ENCODE measurements around the gene EMP1. TPM values are rescaled to one million over a fixed set of nuclear protein-coding genes. Genes with fewer than 3 reads are reported as not detected.

EMP1 gene
- total and polyA plus RNA-seq, 2 donors (not counting 3 experiments of a cell fraction or from before 2014, with no cell fraction given), result 265 to 528 TPM

- Histone ChIP-seq H3K27me3 (ENCODE audit: control insufficient read depth in 2 of 2, insufficient read depth in 2 of 2, low read length in 2 of 2) (no peaks in the 10 kb centered on the region), H3K79me2 (ENCODE audit: control insufficient read depth, insufficient read depth, low read length) (peaks cover 73% of the 10 kb centered on the region), H4K20me1 (replicated peaks; ENCODE audit: control insufficient read depth, extremely low read depth, insufficient read depth, low read length) (no peaks in the 10 kb centered on the region), H3K36me3 (ENCODE audit: control insufficient read depth in 2 of 2, extremely low read depth in 1 of 2, insufficient read depth in 2 of 2, low read length in 2 of 2) (peaks cover 3% of the 10 kb centered on the region in 2 experiments), H3K4me3 (replicated peaks in 1 of 3; ENCODE audit: insufficient read depth in 1 of 3, low read depth in 1 of 3, low read length in 3 of 3) (peak overlapping the region; percentile 85 to 99 (median 95)), H3K4me1 (ENCODE audit: control insufficient read depth, extremely low read depth, insufficient read depth, low read length) (peaks cover 60% of the 10 kb centered on the region), H3K27ac (ENCODE audit: insufficient read depth, low read depth, low read length) (peak overlapping the region; percentile 96), H2AFZ (ENCODE audit: low read depth, low read length) (no peak overlapping the region), H3K9ac (replicated peaks; ENCODE audit: extremely low read depth, insufficient read depth, low read length) (peak overlapping the region; percentile 100), H3K4me2 (ENCODE audit: insufficient read depth, low read length) (peak overlapping the region; percentile 98), H3K9me1 (replicated peaks; ENCODE audit: control insufficient read depth, extremely low read depth, insufficient read depth, low read length) (no peaks in the 10 kb centered on the region), H3K9me3 (replicated peaks; ENCODE audit: control insufficient read depth, insufficient read depth, low read length) (no peaks in the 10 kb centered on the region)
- CTCF ChIA-PET, result interaction anchor here (1.0 to 1.8 kb wide), 5 partner anchors 7 to 282 kb away, joined by 3 to 12 read pairs (median 6); no protein-coding TSS in a partner anchor
- no TSS peak for BruUV-seq (replicated peaks)
- FAIRE-seq, result peak; percentile 88
- dilution Hi-C loops (cut with MboI; ENCODE audit: extremely low pct_ligation_motif_present, low sequenced_read_pairs) (no loop called here), intact Hi-C loops (cut with micrococcal nuclease) (no loop called here)
- POLR2A ChIA-PET, result interaction anchor here (0.6 kb wide), 1 partner anchor 483 kb away, joined by 3 read pairs; no protein-coding TSS in a partner anchor
- peak; percentile 70 for DNase-seq (ENCODE audit: low read depth, low spot score)
- TF ChIP-seq FOS (IDR thresholded peaks at IDR 0.05; ENCODE audit: borderline replicate concordance, insufficient read depth, low read length), result no peak
- TF ChIP-seq POLR2A (IDR thresholded peaks at IDR 0.05; ENCODE audit: low read depth, low read length), result peak; percentile 37
These were observed 2.4 kb downstream of the EMP1 start for GRCh38 chr12:13198876-13199275.

DNA sequence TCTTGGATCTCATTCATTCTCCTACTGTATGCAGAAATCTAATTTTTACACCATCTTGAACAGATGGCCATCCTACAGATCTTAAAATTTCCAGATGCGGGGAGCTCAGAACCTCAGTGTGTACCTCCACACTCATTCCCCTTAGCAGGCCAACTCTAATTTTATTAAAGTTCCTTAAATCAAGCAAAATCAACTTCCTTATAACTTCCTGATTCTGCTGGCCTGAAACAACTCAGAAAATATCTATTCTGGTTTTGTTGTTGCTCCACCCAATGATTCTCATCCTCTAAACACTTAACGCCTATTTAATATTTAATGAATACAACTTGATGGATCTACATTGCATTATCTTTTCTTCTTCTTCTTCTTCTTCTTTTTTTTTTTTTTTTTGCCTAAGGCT, 3.1 kb downstream of the EMP1 start:
- dilution Hi-C loops (cut with MboI; ENCODE audit: extremely low pct_ligation_motif_present, low sequenced_read_pairs) (no loop called here), intact Hi-C loops (cut with micrococcal nuclease) (no loop called here)
- peak overlapping the region; percentile 96 for H3K27ac ChIP-seq (ENCODE audit: insufficient read depth, low read depth, low read length)
- H4K20me1 ChIP-seq (replicated peaks; ENCODE audit: control insufficient read depth, extremely low read depth, insufficient read depth, low read length), result no peaks in the 10 kb centered on the region
- peaks cover 80% of the 10 kb centered on the region for H3K79me2 ChIP-seq (ENCODE audit: control insufficient read depth, insufficient read depth, low read length)
- no peak for FAIRE-seq
- no peak for DNase-seq (ENCODE audit: low read depth, low spot score)
- H3K4me2 ChIP-seq (ENCODE audit: insufficient read depth, low read length), result peak overlapping the region; percentile 98
- no peaks in the 10 kb centered on the region for H3K9me3 ChIP-seq (replicated peaks; ENCODE audit: control insufficient read depth, insufficient read depth, low read length)
- no TSS peak for BruUV-seq (replicated peaks)
- peak overlapping the region; percentile 100 for H3K9ac ChIP-seq (replicated peaks; ENCODE audit: extremely low read depth, insufficient read depth, low read length)
- ChIA-PET CTCF (interaction anchor here (1.0 kb wide), 2 partner anchors 13 to 166 kb away, joined by 3 to 4 read pairs; no protein-coding TSS in a partner anchor), POLR2A (interaction anchor here (1.6 kb wide), 1 partner anchor 11 kb away, joined by 3 read pairs; no protein-coding TSS in a partner anchor)
- no peak overlapping the region for H2AFZ ChIP-seq (ENCODE audit: low read depth, low read length)
- H3K27me3 ChIP-seq (ENCODE audit: control insufficient read depth in 2 of 2, insufficient read depth in 2 of 2, low read length in 2 of 2), result no peaks in the 10 kb centered on the region
- TF ChIP-seq JUN (IDR thresholded peaks at IDR 0.05; ENCODE audit: borderline replicate concordance, insufficient read depth, insufficient read length, low read depth), result no peak
- TF ChIP-seq POLR2AphosphoS5 (IDR thresholded peaks at IDR 0.05; ENCODE audit: insufficient read depth, low read depth, low read length), result no peak
- TF ChIP-seq POLR2A (IDR thresholded peaks at IDR 0.05; ENCODE audit: low read depth, low read length), result no peak
- no peak for TF ChIP-seq CTCF (IDR thresholded peaks at IDR 0.05; ENCODE audit: extremely low read depth in 1 of 2, insufficient read depth in 1 of 2, low read depth in 1 of 2, low read length in 2 of 2)
- no peak for TF ChIP-seq EZH2 (IDR thresholded peaks at IDR 0.05; ENCODE audit: borderline replicate concordance, low read depth, low read length, severe bottlenecking)
- TF ChIP-seq MYC (IDR thresholded peaks at IDR 0.05; ENCODE audit: low read depth, low read length), result no peak
- no peak for TF ChIP-seq GATA2 (IDR thresholded peaks at IDR 0.05; ENCODE audit: insufficient read depth, insufficient read length, low read depth, low read length)
- TF ChIP-seq, protein P1, sequence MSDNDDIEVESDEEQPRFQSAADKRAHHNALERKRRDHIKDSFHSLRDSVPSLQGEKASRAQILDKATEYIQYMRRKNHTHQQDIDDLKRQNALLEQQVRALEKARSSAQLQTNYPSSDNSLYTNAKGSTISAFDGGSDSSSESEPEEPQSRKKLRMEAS (IDR thresholded peaks at IDR 0.05; ENCODE audit: insufficient read depth, insufficient read length), result no peak
- no peak for TF ChIP-seq FOS (IDR thresholded peaks at IDR 0.05; ENCODE audit: borderline replicate concordance, insufficient read depth, low read length)
- no peaks in the 10 kb centered on the region for H3K9me1 ChIP-seq (replicated peaks; ENCODE audit: control insufficient read depth, extremely low read depth, insufficient read depth, low read length)
- peaks cover 3 to 5% of the 10 kb centered on the region in 2 experiments for H3K36me3 ChIP-seq (ENCODE audit: control insufficient read depth in 2 of 2, extremely low read depth in 1 of 2, insufficient read depth in 2 of 2, low read length in 2 of 2)
- peak overlapping the region; percentile 85 to 99 (median 95) for H3K4me3 ChIP-seq (replicated peaks in 1 of 3; ENCODE audit: insufficient read depth in 1 of 3, low read depth in 1 of 3, low read length in 3 of 3)
- H3K4me1 ChIP-seq (ENCODE audit: control insufficient read depth, extremely low read depth, insufficient read depth, low read length), result peaks cover 67% of the 10 kb centered on the region

All from endothelial cell of umbilical vein (primary cell).